Neural crest cell (in vitro differentiated cells): Measurements from ENCODE around the gene PLEKHG4. TPM values are rescaled to one million over a fixed set of nuclear protein-coding genes. Genes with fewer than 3 reads are reported as not detected.

Experiments
- DNase-seq: peaks from one replicate; pipeline ENCODE4 v3.0.0; 2021; ENCODE audit warnings: low read depth, mixed read lengths, low spot score
- H3K27ac Mint-ChIP-seq: one replicate; pipeline ENCODE4 v1.8.0; 2021; ENCODE audit warnings: mild to moderate bottlenecking, mixed read lengths; ENCODE audit not compliant: unreplicated experiment
- H3K27me3 Mint-ChIP-seq: 2 replicates; pipeline ENCODE4 v1.8.0; 2021; ENCODE audit warnings: low read depth, mild to moderate bottlenecking, mixed read lengths
- H3K36me3 Mint-ChIP-seq: 2 replicates; pipeline ENCODE4 v1.8.0; 2021; ENCODE audit warnings: low read depth, mild to moderate bottlenecking, mixed read lengths
- H3K4me1 Mint-ChIP-seq: 2 replicates; pipeline ENCODE4 v1.8.0; 2021; ENCODE audit warnings: mixed read lengths
- H3K4me3 Mint-ChIP-seq: one replicate; pipeline ENCODE4 v1.8.0; 2021; ENCODE audit warnings: mild to moderate bottlenecking, mixed read lengths
- H3K9me3 Mint-ChIP-seq: 2 replicates; pipeline ENCODE4 v1.8.0; 2021; ENCODE audit warnings: mixed read lengths
- CTCF ChIP-seq: fragments of 200-600 bp; sonication (generic); conservative IDR thresholded peaks from 2 replicates; pipeline ENCODE4 v1.5.0; 2021; ENCODE audit warnings: antibody characterized with exemption, mild to moderate bottlenecking
- total RNA-seq: library from RNA; stranded (reverse); gene quantifications from 2 replicates; pipeline ENCODE4 v1.2.1, GENCODE V29; 2021

The PLEKHG4 gene
- total RNA-seq, 1 donor from 2014 or later: 4.0 TPM

- no peak for TF ChIP-seq CTCF
- DNase-seq: no peak
- H3K27ac Mint-ChIP-seq: no peak overlapping the region
- no peak overlapping the region for H3K4me3 Mint-ChIP-seq
- H3K27me3 Mint-ChIP-seq: peaks cover 8% of the 10 kb centered on the region
- H3K36me3 Mint-ChIP-seq: no peaks in the 10 kb centered on the region
- H3K9me3 Mint-ChIP-seq: no peaks in the 10 kb centered on the region
- peaks cover 5% of the 10 kb centered on the region for H3K4me1 Mint-ChIP-seq
These were observed 32.5 kb downstream of the PLEKHG4 start for GRCh38 chr16:67311607-67312488.

- no peak for TF ChIP-seq CTCF
- no peak for DNase-seq
- H3K27me3 Mint-ChIP-seq: peaks cover 10% of the 10 kb centered on the region
- H3K9me3 Mint-ChIP-seq: no peaks in the 10 kb centered on the region
- H3K36me3 Mint-ChIP-seq: no peaks in the 10 kb centered on the region
- H3K4me1 Mint-ChIP-seq: peaks cover 5% of the 10 kb centered on the region
- H3K4me3 Mint-ChIP-seq: no peak overlapping the region
- H3K27ac Mint-ChIP-seq: no peak overlapping the region
These were observed 33.4 kb downstream of the PLEKHG4 start for GRCh38 chr16:67312719-67313118.

GRCh38 chr16:67317853-67318252, 38.5 kb downstream of the PLEKHG4 start:
- TF ChIP-seq CTCF: no peak
- H3K9me3 Mint-ChIP-seq: no peaks in the 10 kb centered on the region
- no peak overlapping the region for H3K27ac Mint-ChIP-seq
- H3K36me3 Mint-ChIP-seq: no peaks in the 10 kb centered on the region
- H3K27me3 Mint-ChIP-seq: peaks cover 54% of the 10 kb centered on the region
- no peaks in the 10 kb centered on the region for H3K4me1 Mint-ChIP-seq
- no peak overlapping the region for H3K4me3 Mint-ChIP-seq
- no peak for DNase-seq

GRCh38 chr16:67326115-67326471, 46.8 kb downstream of the PLEKHG4 start:
- Mint-ChIP-seq H3K36me3 (no peaks in the 10 kb centered on the region), H3K9me3 (no peaks in the 10 kb centered on the region), H3K27ac (peak overlapping the region; percentile 31), H3K27me3 (peaks cover 68% of the 10 kb centered on the region), H3K4me3 (peak overlapping the region; percentile 86), H3K4me1 (peaks cover 9% of the 10 kb centered on the region)
- no peak for DNase-seq
- no peak for TF ChIP-seq CTCF

- TF ChIP-seq CTCF: peak; percentile 69
- H3K4me1 Mint-ChIP-seq: peaks cover 9% of the 10 kb centered on the region
- peak; percentile 95 for DNase-seq
- peak within 1 kb of the TSS; percentile 31 for H3K27ac Mint-ChIP-seq
- peaks cover 67% of the 10 kb centered on the region for H3K27me3 Mint-ChIP-seq
- peak within 1 kb of the TSS; percentile 86 for H3K4me3 Mint-ChIP-seq
- H3K9me3 Mint-ChIP-seq: no peaks in the 10 kb centered on the region
- no peaks in the 10 kb centered on the region for H3K36me3 Mint-ChIP-seq
These were observed 47.4 kb downstream of the PLEKHG4 start, which contains the start of the genes KCTD19 and LRRC36 for GRCh38 chr16:67326472-67327309. Gene KCTD19 (minus strand): TSS chr16:67326741. CDS start chr16:67326707, 34 bp downstream. Gene LRRC36 (plus strand): TSS chr16:67326815. CDS start chr16:67326863, 48 bp downstream.
